Mononuclear cell (primary cell): ENCODE results near the gene PAGE1. TPM values are rescaled to one million over a fixed set of nuclear protein-coding genes. Genes with fewer than 3 reads are reported as not detected.

Source experiments
- H3K27me3 ChIP-seq: 2 replicates; pipeline ENCODE4 v1.6.0; 2011; ENCODE audit warnings: low read length, control low read depth; ENCODE audit not compliant: insufficient read depth
- H3K4me1 ChIP-seq: 2 replicates; pipeline ENCODE4 v1.5.1; 2011; ENCODE audit warnings: mild to moderate bottlenecking, low read length, control low read depth; ENCODE audit not compliant: insufficient read depth
- H3K4me3 ChIP-seq: 2 replicates; pipeline ENCODE4 v1.5.1; 2011; ENCODE audit warnings: mild to moderate bottlenecking, low read length, moderate library complexity
- H3K9me3 ChIP-seq: 2 replicates; pipeline ENCODE4 v1.5.1; 2011; ENCODE audit warnings: low read depth, mild to moderate bottlenecking, control low read depth, low read length
- total RNA-seq: library from RNA; depleted of rRNA; stranded (reverse); fragments of >200 nt; gene quantifications from one replicate; pipeline ENCODE4 v1.2.3, GENCODE V29; 2012

The PAGE1 gene
- total RNA-seq, 1 donor = not detected

- no peaks in the 10 kb centered on the region for H3K4me1 ChIP-seq
- no peaks in the 10 kb centered on the region for H3K27me3 ChIP-seq
- no peaks in the 10 kb centered on the region for H3K9me3 ChIP-seq
- H3K4me3 ChIP-seq = no peak overlapping the region
Observed at GRCh38 chrX:49664824-49665223, 31.0 kb downstream of the PAGE1 start.

GRCh38 chrX:49661881-49662280, 33.9 kb downstream of the PAGE1 start:
- H3K27me3 ChIP-seq = no peaks in the 10 kb centered on the region
- no peaks in the 10 kb centered on the region for H3K4me1 ChIP-seq
- no peaks in the 10 kb centered on the region for H3K9me3 ChIP-seq
- no peak overlapping the region for H3K4me3 ChIP-seq

GRCh38 chrX:49659771-49660170, 36.0 kb downstream of the PAGE1 start:
- no peaks in the 10 kb centered on the region for H3K9me3 ChIP-seq
- no peak overlapping the region for H3K4me3 ChIP-seq
- H3K27me3 ChIP-seq = no peaks in the 10 kb centered on the region
- H3K4me1 ChIP-seq = no peaks in the 10 kb centered on the region

- H3K27me3 ChIP-seq = no peaks in the 10 kb centered on the region
- H3K9me3 ChIP-seq = no peaks in the 10 kb centered on the region
- no peak overlapping the region for H3K4me3 ChIP-seq
- H3K4me1 ChIP-seq = no peaks in the 10 kb centered on the region
Observed at GRCh38 chrX:49656533-49656932, 39.3 kb downstream of the PAGE1 start.

GRCh38 chrX:49644991-49645637, 50.7 kb downstream of the PAGE1 start:
- no peaks in the 10 kb centered on the region for H3K9me3 ChIP-seq
- H3K4me1 ChIP-seq = no peaks in the 10 kb centered on the region
- H3K27me3 ChIP-seq = no peaks in the 10 kb centered on the region
- no peak overlapping the region for H3K4me3 ChIP-seq

Other genes starting within 250 kb of the PAGE1 start
- not detected for gene GAGE12C, start 163.8 kb downstream of the PAGE1 start, total RNA-seq
- not detected for gene GAGE12D, start 154.3 kb downstream of the PAGE1 start, total RNA-seq
- not detected for gene GAGE12E, start 144.7 kb downstream of the PAGE1 start, total RNA-seq
- gene GAGE12F, start 135.1 kb downstream of the PAGE1 start, total RNA-seq = not detected
- not detected for gene GAGE12G, start 125.6 kb downstream of the PAGE1 start, total RNA-seq
- not detected for gene GAGE12H, start 116.0 kb downstream of the PAGE1 start, total RNA-seq
- gene GAGE2A, start 106.5 kb downstream of the PAGE1 start, total RNA-seq = not detected
- gene GAGE1, start 97.0 kb downstream of the PAGE1 start, total RNA-seq = 0.10 TPM
- not detected for gene PAGE4, start 133.3 kb upstream of the PAGE1 start, total RNA-seq
- 2.8 TPM for gene USP27X, start 183.5 kb upstream of the PAGE1 start, total RNA-seq
- 2.5 TPM for gene CLCN5, start 226.6 kb upstream of the PAGE1 start, total RNA-seq